SU-DHL-6 (cell line): ENCODE measurements around the gene ADAMTS8.

Experiments
- EZH2phosphoT487 ChIP-seq: fragments of 200-600 bp; sonication (generic), shearing (Covaris generic); conservative IDR thresholded peaks from 2 replicates; pipeline ENCODE4 v1.6.1; 2018; ENCODE audit warnings: mild to moderate bottlenecking, antibody characterized with exemption, low read length, moderate library complexity, mixed read lengths
- TF ChIP-seq, protein P1 (sequence below): fragments of 200-600 bp; sonication (generic); IDR thresholded peaks from one replicate; pipeline ENCODE4 v1.5.1; 2017; ENCODE audit warnings: antibody characterized with exemption, mild to moderate bottlenecking, low read length, moderate library complexity; ENCODE audit not compliant: insufficient read depth, poor library complexity, severe bottlenecking

DNA sequence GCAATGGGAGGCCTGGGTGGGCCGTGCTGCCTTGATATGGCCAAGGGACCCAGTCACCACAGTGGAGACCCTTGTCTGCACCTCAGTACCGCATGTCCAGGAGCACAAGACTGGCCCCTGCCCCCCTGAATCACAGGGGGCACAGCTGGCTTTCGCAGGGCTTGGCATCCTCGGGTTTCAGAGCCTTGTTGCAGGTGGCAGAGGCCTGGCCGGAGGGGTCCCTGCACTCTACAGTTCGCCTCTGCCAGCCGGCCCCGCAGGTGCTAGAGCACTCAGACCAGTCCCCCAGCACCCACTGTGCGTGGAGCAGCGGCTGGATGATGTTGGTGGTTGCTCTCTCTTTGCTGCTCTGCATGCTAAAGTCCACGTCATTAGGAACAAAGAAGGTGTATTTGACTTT, 23.0 kb downstream of the ADAMTS8 start:
- TF ChIP-seq, protein P1, sequence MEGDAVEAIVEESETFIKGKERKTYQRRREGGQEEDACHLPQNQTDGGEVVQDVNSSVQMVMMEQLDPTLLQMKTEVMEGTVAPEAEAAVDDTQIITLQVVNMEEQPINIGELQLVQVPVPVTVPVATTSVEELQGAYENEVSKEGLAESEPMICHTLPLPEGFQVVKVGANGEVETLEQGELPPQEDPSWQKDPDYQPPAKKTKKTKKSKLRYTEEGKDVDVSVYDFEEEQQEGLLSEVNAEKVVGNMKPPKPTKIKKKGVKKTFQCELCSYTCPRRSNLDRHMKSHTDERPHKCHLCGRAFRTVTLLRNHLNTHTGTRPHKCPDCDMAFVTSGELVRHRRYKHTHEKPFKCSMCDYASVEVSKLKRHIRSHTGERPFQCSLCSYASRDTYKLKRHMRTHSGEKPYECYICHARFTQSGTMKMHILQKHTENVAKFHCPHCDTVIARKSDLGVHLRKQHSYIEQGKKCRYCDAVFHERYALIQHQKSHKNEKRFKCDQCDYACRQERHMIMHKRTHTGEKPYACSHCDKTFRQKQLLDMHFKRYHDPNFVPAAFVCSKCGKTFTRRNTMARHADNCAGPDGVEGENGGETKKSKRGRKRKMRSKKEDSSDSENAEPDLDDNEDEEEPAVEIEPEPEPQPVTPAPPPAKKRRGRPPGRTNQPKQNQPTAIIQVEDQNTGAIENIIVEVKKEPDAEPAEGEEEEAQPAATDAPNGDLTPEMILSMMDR = no peak
- no peak for TF ChIP-seq EZH2phosphoT487
